ENCODE data around the gene KCNT1.

Gene KCNT1

GRCh38 chr9:135676891-135677290, 25.1 kb upstream of the KCNT1 start:
- H3K4me3 ChIP-seq (ENCODE audit: low read depth, low read length), result no peak overlapping the region
- DNase-seq (ENCODE audit: low read depth), result no peak
- TF ChIP-seq POLR2A (IDR thresholded peaks at IDR 0.05; ENCODE audit: extremely low read depth, insufficient read length), result no peak
- TF ChIP-seq MYC (IDR thresholded peaks at IDR 0.05; ENCODE audit: low read depth, low read length), result no peak
- no peak for TF ChIP-seq MAX (IDR thresholded peaks at IDR 0.05; ENCODE audit: low read depth, low read length)
- TF ChIP-seq CTCF (IDR thresholded peaks at IDR 0.05; ENCODE audit: low read depth, low read length), result no peak

- TF ChIP-seq CTCF (IDR thresholded peaks at IDR 0.05; ENCODE audit: low read depth, low read length) (no peak), MYC (IDR thresholded peaks at IDR 0.05; ENCODE audit: low read depth, low read length) (no peak), POLR2A (IDR thresholded peaks at IDR 0.05; ENCODE audit: extremely low read depth, insufficient read length) (no peak), MAX (IDR thresholded peaks at IDR 0.05; ENCODE audit: low read depth, low read length) (no peak)
- DNase-seq (ENCODE audit: low read depth), result no peak
Observed at GRCh38 chr9:135677641-135678168, 24.3 kb upstream of the KCNT1 start.

GRCh38 chr9:135678236-135679017, 23.6 kb upstream of the KCNT1 start:
- no peak overlapping the region for H3K4me3 ChIP-seq (ENCODE audit: low read depth, low read length)
- no peak for TF ChIP-seq CTCF (IDR thresholded peaks at IDR 0.05; ENCODE audit: low read depth, low read length)
- no peak for TF ChIP-seq MYC (IDR thresholded peaks at IDR 0.05; ENCODE audit: low read depth, low read length)
- no peak for TF ChIP-seq MAX (IDR thresholded peaks at IDR 0.05; ENCODE audit: low read depth, low read length)
- TF ChIP-seq POLR2A (IDR thresholded peaks at IDR 0.05; ENCODE audit: extremely low read depth, insufficient read length), result no peak
- DNase-seq (ENCODE audit: low read depth), result no peak

More at GRCh38 chr9:135677641-135678168, 24.3 kb upstream of the KCNT1 start:
- no peak overlapping the region for H3K4me3 ChIP-seq (ENCODE audit: low read depth, low read length)

GRCh38 chr9:135680056-135680455, 21.9 kb upstream of the KCNT1 start:
- no peak for TF ChIP-seq MAX (IDR thresholded peaks at IDR 0.05; ENCODE audit: low read depth, low read length)
- TF ChIP-seq MYC (IDR thresholded peaks at IDR 0.05; ENCODE audit: low read depth, low read length), result no peak
- no peak for TF ChIP-seq POLR2A (IDR thresholded peaks at IDR 0.05; ENCODE audit: extremely low read depth, insufficient read length)
- no peak for TF ChIP-seq CTCF (IDR thresholded peaks at IDR 0.05; ENCODE audit: low read depth, low read length)
- DNase-seq (ENCODE audit: low read depth), result no peak

GRCh38 chr9:135681161-135681560, 20.8 kb upstream of the KCNT1 start:
- H3K4me3 ChIP-seq (ENCODE audit: low read depth, low read length), result no peak overlapping the region
- TF ChIP-seq MAX (IDR thresholded peaks at IDR 0.05; ENCODE audit: low read depth, low read length) (no peak), POLR2A (IDR thresholded peaks at IDR 0.05; ENCODE audit: extremely low read depth, insufficient read length) (no peak), CTCF (IDR thresholded peaks at IDR 0.05; ENCODE audit: low read depth, low read length) (no peak), MYC (IDR thresholded peaks at IDR 0.05; ENCODE audit: low read depth, low read length) (no peak)
- DNase-seq (ENCODE audit: low read depth), result no peak

More at GRCh38 chr9:135680056-135680455, 21.9 kb upstream of the KCNT1 start:
- H3K4me3 ChIP-seq (ENCODE audit: low read depth, low read length), result no peak overlapping the region
